Lung microvascular endothelial cell (primary cell): ENCODE results near the gene OTOG. TPM values are rescaled to one million over a fixed set of nuclear protein-coding genes. Genes with fewer than 3 reads are reported as not detected.

ENCODE experiments used
- DNase-seq, 2 donors: peaks; one replicate each; pipeline versions ENCODE4 v3.0.0 to v3.0.0-alpha.2; 2010; ENCODE audit warnings: low read depth in 2 of 2
- total RNA-seq: library from RNA; depleted of rRNA; stranded (reverse); fragments of >200 nt; gene quantifications from 2 replicates; pipeline ENCODE4 v1.2.1, GENCODE V29; 2014

Gene OTOG
- total RNA-seq, 1 donor from 2014 or later, result not detected

DNA sequence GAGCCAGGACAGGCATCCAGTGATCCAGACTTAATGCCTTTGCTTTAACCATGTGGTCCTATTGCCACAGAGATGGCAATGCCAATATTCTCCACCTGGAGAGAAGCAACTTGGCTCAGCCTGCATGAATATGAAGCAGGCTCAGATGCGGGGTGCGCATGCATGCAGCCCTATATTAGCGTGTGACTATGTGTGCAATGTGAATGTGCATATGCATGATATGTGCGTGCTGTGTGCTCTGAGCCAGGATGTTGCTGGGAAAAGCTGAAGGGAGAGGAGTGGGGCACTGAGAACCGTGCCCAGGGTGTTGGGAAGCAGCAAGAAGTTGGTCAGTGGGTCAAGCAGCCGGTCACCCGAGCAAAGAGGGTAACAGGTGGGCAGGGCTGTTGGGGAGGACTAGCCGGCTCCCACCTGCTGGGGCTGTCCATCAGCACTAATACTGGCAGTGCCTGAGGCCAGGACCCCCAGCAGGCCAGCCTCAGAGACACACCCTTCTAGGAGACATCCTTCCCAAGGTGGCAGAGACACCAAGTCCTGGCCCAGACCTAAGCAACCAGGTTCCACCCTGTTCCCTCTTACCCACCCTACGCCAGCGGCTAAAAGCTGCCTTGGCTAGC is 147.5 kb downstream of the OTOG start:
- DNase-seq, result no peak

DNA sequence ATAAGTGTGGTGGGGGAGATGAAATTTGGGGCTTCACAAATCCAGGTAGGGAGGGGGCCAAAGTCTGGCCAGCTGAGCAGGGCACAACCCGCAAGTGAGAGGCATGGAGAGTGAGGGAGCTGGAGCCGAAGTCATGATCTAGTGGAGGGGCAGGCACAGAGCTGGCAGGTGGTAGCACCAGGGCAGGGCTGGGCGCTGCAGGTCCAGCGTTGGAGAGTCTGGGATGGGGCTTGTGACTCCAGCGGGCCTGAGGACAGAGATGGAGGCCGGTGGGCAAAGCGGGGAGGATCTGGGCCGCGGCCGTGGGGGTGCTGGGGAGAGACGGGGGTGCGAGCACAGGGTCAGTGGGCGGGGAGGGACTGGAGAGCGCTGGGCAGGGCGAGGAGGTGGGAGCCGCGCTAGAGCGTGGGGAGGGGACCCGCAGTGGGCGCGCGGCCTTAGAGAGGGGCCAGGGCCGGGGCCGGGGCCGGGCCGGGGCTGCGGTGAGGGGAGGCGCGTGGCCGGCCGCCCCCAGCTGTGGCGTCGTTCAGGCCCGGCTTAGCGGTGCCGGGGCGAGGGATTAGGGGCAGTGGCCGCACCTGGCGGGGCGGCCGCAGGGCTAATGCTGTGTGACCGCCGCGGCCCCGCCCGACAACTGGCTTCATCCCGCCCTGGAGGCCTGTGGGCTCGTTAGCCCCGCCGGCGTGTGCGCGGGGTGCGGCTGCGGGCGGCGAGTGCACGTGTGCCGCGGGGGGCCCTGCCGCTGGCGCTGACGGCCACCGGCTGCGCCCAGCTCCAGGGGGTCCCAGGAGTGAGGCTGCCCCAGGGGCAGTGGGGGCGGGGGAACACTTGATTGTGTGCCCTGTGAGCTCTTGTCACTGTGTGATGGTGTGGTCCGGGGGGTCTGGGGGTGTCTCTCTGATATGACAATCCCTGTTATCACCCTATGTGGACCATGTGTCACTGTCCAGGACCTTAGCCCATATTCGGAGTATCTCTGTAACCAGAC is 148.7 kb downstream of the OTOG start:
- DNase-seq, result no peak

DNA sequence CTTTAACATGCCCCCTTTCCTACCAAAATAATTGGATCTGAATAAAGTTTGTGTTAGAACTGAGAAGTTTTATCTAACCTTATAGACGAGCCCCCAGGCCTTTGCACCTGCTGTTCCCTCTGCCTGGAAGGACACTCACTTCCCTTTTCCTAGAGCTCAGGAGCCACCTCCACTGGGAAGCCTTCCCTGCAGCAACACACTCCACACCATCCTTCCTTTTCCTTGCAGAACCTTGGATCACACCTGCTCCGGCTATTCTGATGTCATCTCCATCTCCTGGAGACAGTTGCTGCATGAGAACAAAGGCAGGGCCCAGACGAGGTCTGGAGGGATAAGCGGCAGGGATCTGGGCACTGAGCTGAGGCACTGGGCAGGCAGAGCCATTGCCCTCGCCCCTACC is 149.7 kb downstream of the OTOG start:
- no peak for DNase-seq

Other genes with a start within 250 kb of the OTOG start
- 0.20 and 0.87 TPM in 2 replicates for gene NCR3LG1, start 195.5 kb upstream of the OTOG start, total RNA-seq
- gene KCNJ11, start 158.6 kb upstream of the OTOG start, total RNA-seq, result 0.22 and 0.40 TPM in 2 replicates
- gene ABCC8, start 70.4 kb upstream of the OTOG start, total RNA-seq, result not detected in 2 replicates
- not detected in 2 replicates for gene USH1C, start 2.8 kb upstream of the OTOG start, total RNA-seq
- not detected in 2 replicates for gene MYOD1, start 172.3 kb downstream of the OTOG start, total RNA-seq
- not detected in 2 replicates for gene KCNC1, start 187.5 kb downstream of the OTOG start, total RNA-seq